K562 (cell line): ENCODE measurements around the gene PPY. TPM values are rescaled to one million over a fixed set of nuclear protein-coding genes. Genes with fewer than 3 reads are reported as not detected.

Experiments
- CBFA2T3 ChIP-seq: fragments of 450-650 bp; IDR thresholded peaks from 2 replicates; pipeline ENCODE4 v1.6.1; 2017
- ELK1 ChIP-seq: sonication (generic); formaldehyde crosslinking; IDR thresholded peaks from 2 replicates; pipeline ENCODE4 v1.8.1; 2022; ENCODE audit warnings: missing genetic modification reagents
- EP400 ChIP-seq: fragments of 450-650 bp; IDR thresholded peaks from 2 replicates; pipeline ENCODE4 v1.6.1; 2017; ENCODE audit warnings: antibody characterized with exemption, mild to moderate bottlenecking, moderate library complexity
- ETS1 ChIP-seq: conservative IDR thresholded peaks from 2 replicates; pipeline ENCODE4 v1.6.1; 2011; ENCODE audit warnings: low read depth, mild to moderate bottlenecking, low read length; ENCODE audit not compliant: control insufficient read depth
- ETS2 ChIP-seq: IDR thresholded peaks from 2 replicates; pipeline ENCODE4 v1.6.1; 2016; ENCODE audit warnings: borderline replicate concordance, missing genetic modification characterization, mild to moderate bottlenecking, moderate library complexity, missing compliant biosample characterization; ENCODE audit not compliant: poor library complexity, severe bottlenecking
- MAX ChIP-seq: sonication (generic); formaldehyde crosslinking; IDR thresholded peaks from 2 replicates; pipeline ENCODE4 v1.9.0; 2022; ENCODE audit warnings: mild to moderate bottlenecking, missing genetic modification reagents
- MBD1 ChIP-seq: fragments of 250-450 bp; sonication (Bioruptor Pico); IDR thresholded peaks from 2 replicates; pipeline ENCODE4 v1.8.0; 2022; ENCODE audit warnings: inconsistent platforms
- RBBP5 ChIP-seq: fragments of 200-600 bp; sonication (generic); IDR thresholded peaks from 2 replicates; pipeline ENCODE4 v1.6.1; 2012; ENCODE audit warnings: borderline replicate concordance, mild to moderate bottlenecking, low read length, control low read depth, inconsistent platforms; ENCODE audit not compliant: insufficient read depth, poor library complexity, severe bottlenecking
- SRF ChIP-seq, 2 experiments: fragments of 250-450, 450-650 bp in 1 of 2; sonication (Bioruptor Pico) in 1 of 2; sonication (generic) in 1 of 2; formaldehyde crosslinking; IDR thresholded peaks; 2 replicates each; pipeline versions ENCODE4 v1.5.0 to v1.5.1; 2020 to 2022; ENCODE audit warnings: mild to moderate bottlenecking in 1 of 2, missing genetic modification reagents in 1 of 2
- SRSF9 ChIP-seq: fragments of 200-400 bp; formaldehyde crosslinking; IDR thresholded peaks from 2 replicates; pipeline ENCODE4 v1.6.1; 2017; ENCODE audit warnings: low read depth, low read length, borderline replicate concordance
- TARDBP ChIP-seq: fragments of 450-650 bp; IDR thresholded peaks from 2 replicates; pipeline ENCODE4 v1.6.1; 2016
- WHSC1 ChIP-seq: IDR thresholded peaks from one replicate; pipeline ENCODE4 v1.6.1; 2012; ENCODE audit warnings: low read length, control low read depth, inconsistent platforms
- ZBTB2 ChIP-seq: fragments of 450-650 bp; IDR thresholded peaks from 2 replicates; pipeline ENCODE4 v1.6.1; 2016; ENCODE audit warnings: antibody characterized with exemption
- ZBTB8A ChIP-seq: fragments of 450-650 bp; IDR thresholded peaks from 2 replicates; pipeline ENCODE4 v1.6.1; 2018; ENCODE audit warnings: mild to moderate bottlenecking, moderate library complexity; ENCODE audit not compliant: partially characterized antibody
- ZNF511 ChIP-seq: sonication (generic); formaldehyde crosslinking; IDR thresholded peaks from 2 replicates; pipeline ENCODE4 v1.8.0; 2022; ENCODE audit warnings: mild to moderate bottlenecking, missing genetic modification reagents
- polyA plus RNA-seq, 8 experiments: library from polyadenylated mRNA; depleted of rRNA in 4 of 8; stranded (reverse) in 5 of 8; unstranded in 3 of 8; fragments of >200 nt; fragmentation: Nextera tagmentation in 2 of 8; fragmentation: Illumina TruSeq in 1 of 8; extraction: Ambion mirVana in 2 of 8; extraction: Trizol in 1 of 8; gene quantifications; 2 replicates each; pipeline versions ENCODE4 v1.2.1 to v1.2.3, GENCODE V29; 2011 to 2014; ENCODE audit warnings: inconsistent platforms in 1 of 8, missing spikeins in 1 of 8
- total RNA-seq, 7 experiments: library from RNA; depleted of rRNA in 6 of 7; stranded (reverse); fragments of >200 nt in 6 of 7; fragmentation: Illumina TruSeq in 2 of 7; extraction: Trizol in 2 of 7; gene quantifications; 2 replicates each; pipeline versions ENCODE4 v1.2.1 to v1.2.3, GENCODE V29; 2011 to 2021; ENCODE audit warnings: low replicate concordance in 1 of 7
- TF ChIP-seq, protein P1 (sequence below), 2 experiments: IDR thresholded peaks; 2 replicates each; pipeline ENCODE4 v1.6.1; 2012; ENCODE audit warnings: improper control_type of control experiment in 2 of 2, low read depth in 2 of 2, low read length in 2 of 2, borderline replicate concordance in 1 of 2
- TF ChIP-seq, protein P2 (sequence below): sonication (generic); formaldehyde crosslinking; IDR thresholded peaks from 2 replicates; pipeline ENCODE4 v1.5.0; 2020; ENCODE audit warnings: missing genetic modification reagents

Gene PPY
- total and polyA plus RNA-seq, 9 of the 15 experiments (the other 6 are each of a cell fraction or from before 2014, with no cell fraction given), result not detected

DNA sequence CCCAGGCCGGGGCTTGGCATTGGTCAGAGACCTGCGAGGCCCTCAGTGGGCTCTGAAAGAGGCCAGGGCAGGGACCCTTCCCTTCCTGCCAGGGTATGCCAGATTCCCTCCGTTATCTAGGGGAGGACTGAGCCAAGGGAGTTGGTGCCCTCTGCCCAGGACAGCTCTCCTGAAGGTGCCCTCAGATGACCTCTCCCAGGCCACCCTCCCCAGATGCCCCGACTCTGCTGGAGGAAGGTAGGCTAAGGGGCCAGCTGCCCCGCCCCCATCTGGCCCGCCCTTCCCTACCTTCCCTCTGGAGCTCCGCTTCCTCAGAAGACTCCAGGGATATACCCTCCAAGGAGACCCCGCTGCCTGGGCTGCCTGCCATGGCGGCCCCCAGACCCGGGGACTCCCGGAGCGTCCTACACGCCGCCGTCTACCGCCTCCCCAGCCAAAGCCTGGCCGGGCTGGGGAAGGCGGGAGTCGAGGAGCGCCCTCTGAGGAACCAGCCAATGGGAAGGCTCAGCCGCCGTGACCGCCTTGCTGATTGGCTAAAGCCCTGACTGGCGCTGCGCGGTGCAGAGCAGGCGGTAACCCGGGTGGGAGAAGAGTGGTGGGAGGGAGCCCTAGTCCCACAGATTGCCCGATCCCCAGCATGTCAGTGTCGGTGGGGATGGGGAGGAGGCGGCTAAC, 42.0 kb downstream of the PPY start (continued):
- TF ChIP-seq TARDBP (no peak), EP400 (no peak), ELK1 (CRISPR knock-in tag) (no peak), ZBTB8A (no peak), SRF (CRISPR knock-in tag; IDR thresholded peaks at IDR 0.05) (no peak), RBBP5 (no peak), ETS2 (tag) (no peak), MBD1 (CRISPR knock-in tag) (no peak), ETS1 (no peak), ZNF511 (CRISPR knock-in tag) (peak; percentile 70; the same call in 1 of the 2 replicates), SRSF9 (no peak), CBFA2T3 (no peak), ZBTB2 (no peak), WHSC1 (no peak), MAX (CRISPR knock-in tag) (peak; percentile 84)
- TF ChIP-seq, protein P1, sequence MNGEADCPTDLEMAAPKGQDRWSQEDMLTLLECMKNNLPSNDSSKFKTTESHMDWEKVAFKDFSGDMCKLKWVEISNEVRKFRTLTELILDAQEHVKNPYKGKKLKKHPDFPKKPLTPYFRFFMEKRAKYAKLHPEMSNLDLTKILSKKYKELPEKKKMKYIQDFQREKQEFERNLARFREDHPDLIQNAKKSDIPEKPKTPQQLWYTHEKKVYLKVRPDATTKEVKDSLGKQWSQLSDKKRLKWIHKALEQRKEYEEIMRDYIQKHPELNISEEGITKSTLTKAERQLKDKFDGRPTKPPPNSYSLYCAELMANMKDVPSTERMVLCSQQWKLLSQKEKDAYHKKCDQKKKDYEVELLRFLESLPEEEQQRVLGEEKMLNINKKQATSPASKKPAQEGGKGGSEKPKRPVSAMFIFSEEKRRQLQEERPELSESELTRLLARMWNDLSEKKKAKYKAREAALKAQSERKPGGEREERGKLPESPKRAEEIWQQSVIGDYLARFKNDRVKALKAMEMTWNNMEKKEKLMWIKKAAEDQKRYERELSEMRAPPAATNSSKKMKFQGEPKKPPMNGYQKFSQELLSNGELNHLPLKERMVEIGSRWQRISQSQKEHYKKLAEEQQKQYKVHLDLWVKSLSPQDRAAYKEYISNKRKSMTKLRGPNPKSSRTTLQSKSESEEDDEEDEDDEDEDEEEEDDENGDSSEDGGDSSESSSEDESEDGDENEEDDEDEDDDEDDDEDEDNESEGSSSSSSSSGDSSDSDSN (IDR thresholded peaks at IDR 0.05; ENCODE audit: borderline replicate concordance in 1 of 2, low read depth in 2 of 2, low read length in 2 of 2), result no peak
- TF ChIP-seq, protein P2, sequence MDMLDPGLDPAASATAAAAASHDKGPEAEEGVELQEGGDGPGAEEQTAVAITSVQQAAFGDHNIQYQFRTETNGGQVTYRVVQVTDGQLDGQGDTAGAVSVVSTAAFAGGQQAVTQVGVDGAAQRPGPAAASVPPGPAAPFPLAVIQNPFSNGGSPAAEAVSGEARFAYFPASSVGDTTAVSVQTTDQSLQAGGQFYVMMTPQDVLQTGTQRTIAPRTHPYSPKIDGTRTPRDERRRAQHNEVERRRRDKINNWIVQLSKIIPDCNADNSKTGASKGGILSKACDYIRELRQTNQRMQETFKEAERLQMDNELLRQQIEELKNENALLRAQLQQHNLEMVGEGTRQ (CRISPR knock-in tag), result no peak
